ENCODE data around the gene IMP4. TPM values are rescaled to one million over a fixed set of nuclear protein-coding genes. Genes with fewer than 3 reads are reported as not detected.

Gene IMP4
- total and polyA plus RNA-seq, 10 of the 15 experiments (the other 5 are each of a cell fraction or from before 2014, with no cell fraction given) = 41.4 to 242 (median 166) TPM

GRCh38 chr2:130342020-130342532 is 621 bp upstream of the IMP4 start (continued):
- no peak for TF ChIP-seq ETV6 (conservative IDR thresholded peaks at IDR 0.05 in 1 of 2, IDR thresholded peaks at IDR 0.05 in 1 of 2; ENCODE audit: borderline replicate concordance in 1 of 2, low read depth in 1 of 2)
- TF ChIP-seq ZSCAN29 (IDR thresholded peaks at IDR 0.05) = no peak
- peak; percentile 89 for TF ChIP-seq POLR2A (IDR thresholded peaks at IDR 0.05; ENCODE audit: low read depth, low read length)
- TF ChIP-seq CEBPB (IDR thresholded peaks at IDR 0.05; ENCODE audit: borderline replicate concordance in 1 of 2, low read depth in 2 of 2, low read length in 2 of 2) = no peak
- TF ChIP-seq CEBPZ (IDR thresholded peaks at IDR 0.05; ENCODE audit: low read depth, low read length) = no peak
- peak; percentile 8 for TF ChIP-seq E4F1 (IDR thresholded peaks at IDR 0.05; ENCODE audit: borderline replicate concordance, partially characterized antibody)
- TF ChIP-seq PML (IDR thresholded peaks at IDR 0.05; ENCODE audit: low read length) = no peak
- no peak for TF ChIP-seq CREM (IDR thresholded peaks at IDR 0.05; ENCODE audit: low read depth)
- TF ChIP-seq YBX1 (IDR thresholded peaks at IDR 0.05) = no peak
- TF ChIP-seq CHD2 (IDR thresholded peaks at IDR 0.05; ENCODE audit: borderline replicate concordance, low read depth, low read length) = peak; percentile 41
- no peak for TF ChIP-seq KAT2A (conservative IDR thresholded peaks at IDR 0.05; ENCODE audit: control insufficient read depth, low read depth, low read length)
- TF ChIP-seq MYB (IDR thresholded peaks at IDR 0.05; ENCODE audit: borderline replicate concordance, low read depth, low read length) = no peak
- TF ChIP-seq BMI1 (IDR thresholded peaks at IDR 0.05; ENCODE audit: borderline replicate concordance) = 0 out of 2 replicates have a peak, but pooled peaks have one; percentile 39
- no peak for TF ChIP-seq ZBTB11 (CRISPR knock-in tag; IDR thresholded peaks at IDR 0.05)
- TF ChIP-seq DPF2 (IDR thresholded peaks at IDR 0.05) = no peak
- no peak for TF ChIP-seq MLLT1 (IDR thresholded peaks at IDR 0.05)
- peak; percentile 45 for TF ChIP-seq SP1 (IDR thresholded peaks at IDR 0.05; ENCODE audit: low read depth, low read length)
- TF ChIP-seq BACH1 (IDR thresholded peaks at IDR 0.05; ENCODE audit: borderline replicate concordance) = no peak
- TF ChIP-seq ASH2L (IDR thresholded peaks at IDR 0.05; ENCODE audit: borderline replicate concordance, low read depth) = no peak
- peak; percentile 48; the same call in 1 of the 2 replicates for TF ChIP-seq SMAD5 (IDR thresholded peaks at IDR 0.05; ENCODE audit: low read depth)

Data from GM12878 (cell line).